HCT116 (cell line): ENCODE results near the gene TAGLN2. TPM values are rescaled to one million over a fixed set of nuclear protein-coding genes. Genes with fewer than 3 reads are reported as not detected.

Experiments
- ATAC-seq: fragments of 200-7000 bp; cut with Tn5 transposase; 2 replicates; pipeline ENCODE4 v1.9.1; 2020; ENCODE audit warnings: mild to moderate bottlenecking, moderate library complexity
- BruUV-seq: library from RNA; stranded (reverse); fragments of 400-500 nt; replicated peaks from 2 replicates; lab custom pipeline; 2021; lab: Mats Ljungman, UMichigan
- CTCF ChIA-PET: fragments of 300-600 bp; sonication (Branson Sonifier 250); formaldehyde crosslinking; loops from one replicate; lab custom pipeline; 2021; ENCODE audit warnings: antibody characterized with exemption; lab: Charles Lee
- POLR2A ChIA-PET: fragments of 300-600, 350-600 bp; sonication (Branson Sonifier 250); formaldehyde crosslinking; loops from one replicate; lab custom pipeline; 2021; ENCODE audit warnings: antibody characterized with exemption; lab: Charles Lee
- RAD21 ChIA-PET, 2 experiments: fragments of 300-600 bp; sonication (Branson Sonifier 250); formaldehyde crosslinking; loops; one replicate each; lab custom pipeline; 2023; ENCODE audit warnings: low total read pairs in 2 of 2; ENCODE audit not compliant: uncharacterized antibody in 2 of 2, unreplicated experiment in 2 of 2, low non-redundant PET in 1 of 2; lab: Charles Lee
- DNase-seq: peaks from one replicate; pipeline ENCODE4 v3.0.0-alpha.2; 2010; ENCODE audit warnings: low read depth, low spot score
- H2AFZ ChIP-seq: fragments of 200-600 bp; shearing (Covaris generic), sonication (generic); 2 replicates; pipeline ENCODE4 v1.6.1; 2017; ENCODE audit warnings: low read depth, mixed run types, mixed read lengths, antibody characterized with exemption, low read length; ENCODE audit not compliant: poor library complexity, severe bottlenecking
- H3K27ac ChIP-seq: 2 replicates; pipeline ENCODE4 v1.5.1; 2012; ENCODE audit warnings: low read depth, low read length
- H3K27me3 ChIP-seq: fragments of 200-600 bp; sonication (generic); 2 replicates; pipeline ENCODE4 v1.6.1; 2016; ENCODE audit warnings: mixed run types, low read length, mixed read lengths; ENCODE audit not compliant: insufficient read depth
- H3K36me3 ChIP-seq, 2 experiments: fragments of 200-500 bp in 1 of 2; fragments of 200-600 bp in 1 of 2; sonication (Bioruptor generic) in 1 of 2; sonication (generic) in 1 of 2; 2 replicates each; pipeline versions ENCODE4 v1.5.1 to v1.6.1; 2014 to 2016; ENCODE audit warnings: low read length in 2 of 2, inconsistent platforms in 1 of 2, mixed read lengths in 1 of 2, mixed run types in 1 of 2; ENCODE audit not compliant: insufficient read depth in 2 of 2, control insufficient read depth in 1 of 2
- H3K4me1 ChIP-seq, 2 experiments: fragments of 200-600 bp in 1 of 2; sonication (generic) in 1 of 2; 2 replicates each; pipeline versions ENCODE4 v1.5.1 to v1.6.1; 2012 to 2017; ENCODE audit warnings: low read length in 2 of 2, inconsistent platforms in 1 of 2, mild to moderate bottlenecking in 1 of 2, mixed read lengths in 1 of 2, mixed run types in 1 of 2, moderate library complexity in 1 of 2; ENCODE audit not compliant: insufficient read depth in 2 of 2, control insufficient read depth in 1 of 2
- H3K4me2 ChIP-seq: fragments of 200-600 bp; sonication (generic); 2 replicates; pipeline ENCODE4 v1.6.1; 2017; ENCODE audit warnings: mixed run types, low read length, mixed read lengths
- H3K4me3 ChIP-seq, 2 experiments: fragments of 200-600 bp in 1 of 2; sonication (generic) in 1 of 2; replicated peaks in 1 of 2; 2 replicates each; pipeline ENCODE4 v1.5.1; 2011 to 2016; ENCODE audit warnings: low read length in 2 of 2, control low read depth in 1 of 2, low read depth in 1 of 2, mild to moderate bottlenecking in 1 of 2, mixed read lengths in 1 of 2, mixed run types in 1 of 2
- H3K79me2 ChIP-seq: fragments of 200-600 bp; sonication (generic); 2 replicates; pipeline ENCODE4 v1.6.1; 2017; ENCODE audit warnings: mild to moderate bottlenecking, mixed run types, low read length, moderate library complexity, mixed read lengths; ENCODE audit not compliant: insufficient read depth
- H3K9ac ChIP-seq: fragments of 200-600 bp; sonication (generic); 2 replicates; pipeline ENCODE4 v1.6.1; 2016; ENCODE audit warnings: low read length, mixed read lengths
- H3K9me2 ChIP-seq: fragments of 200-600 bp; sonication (generic), shearing (Covaris generic); 2 replicates; pipeline ENCODE4 v1.6.1; 2017; ENCODE audit warnings: mixed run types, mild to moderate bottlenecking, moderate library complexity; ENCODE audit not compliant: insufficient read depth
- H3K9me3 ChIP-seq, 2 experiments: fragments of 200-500 bp in 1 of 2; fragments of 200-600 bp in 1 of 2; sonication (Bioruptor generic) in 1 of 2; sonication (generic) in 1 of 2; 2 replicates each; pipeline ENCODE4 v1.6.1; 2014 to 2017; ENCODE audit warnings: low read length in 2 of 2, mixed read lengths in 2 of 2, inconsistent platforms in 1 of 2, low read depth in 1 of 2, mild to moderate bottlenecking in 1 of 2, mixed run types in 1 of 2, moderate library complexity in 1 of 2; ENCODE audit not compliant: control insufficient read depth in 1 of 2, insufficient read depth in 1 of 2
- H4K20me1 ChIP-seq: fragments of 200-600 bp; sonication (generic), shearing (Covaris generic); 2 replicates; pipeline ENCODE4 v1.6.1; 2017; ENCODE audit warnings: mixed run types, mild to moderate bottlenecking, moderate library complexity; ENCODE audit not compliant: insufficient read depth
- EGR1 ChIP-seq: IDR thresholded peaks from 2 replicates; pipeline ENCODE4 v1.6.1; 2012; ENCODE audit warnings: low read depth
- ELF1 ChIP-seq: IDR thresholded peaks from 2 replicates; pipeline ENCODE4 v1.6.1; 2012; ENCODE audit warnings: low read depth, borderline replicate concordance
- EZH2 ChIP-seq: fragments of 200-600 bp; sonication (generic); IDR thresholded peaks from 2 replicates; pipeline ENCODE4 v1.6.1; 2017; ENCODE audit warnings: antibody characterized with exemption, mixed run types
- EZH2phosphoT487 ChIP-seq: fragments of 200-600 bp; IDR thresholded peaks from 2 replicates; pipeline ENCODE4 v1.6.1; 2018; ENCODE audit warnings: antibody characterized with exemption, borderline replicate concordance
- FOSL1 ChIP-seq: IDR thresholded peaks from 2 replicates; pipeline ENCODE4 v1.6.1; 2012; ENCODE audit warnings: low read depth
- JUND ChIP-seq: IDR thresholded peaks from 2 replicates; pipeline ENCODE4 v1.6.1; 2012
- SP1 ChIP-seq: IDR thresholded peaks from 2 replicates; pipeline ENCODE4 v1.6.1; 2012; ENCODE audit warnings: low read depth
- SRF ChIP-seq: IDR thresholded peaks from 2 replicates; pipeline ENCODE4 v1.6.1; 2012; ENCODE audit warnings: low read depth
- TCF7L2 ChIP-seq: IDR thresholded peaks from 2 replicates; pipeline ENCODE4 v1.7.0; 2011; ENCODE audit warnings: borderline replicate concordance, inconsistent platforms; ENCODE audit not compliant: insufficient read depth, insufficient read length; ENCODE audit errors: extremely low read depth
- ZFX ChIP-seq: fragments of 450-650 bp; IDR thresholded peaks from 2 replicates; pipeline ENCODE4 v1.6.1; 2017
- intact Hi-C: fragments of 100-400 bp; cut with micrococcal nuclease; formaldehyde crosslinking; loops from 2 replicates; pipeline ENCODE4 v1.10.0; 2022
- total RNA-seq: library from RNA; stranded (reverse); gene quantifications from one replicate; pipeline ENCODE4 v1.2.1, GENCODE V29; 2021; ENCODE audit not compliant: unreplicated experiment
- TF ChIP-seq, protein P1 (sequence below), 3 experiments: fragments of 200-600 bp in 1 of 3; sonication (generic) in 1 of 3; IDR thresholded peaks in 2 of 3; conservative IDR thresholded peaks in 1 of 3; 2 replicates each; pipeline ENCODE4 v1.5.1; 2012 to 2017; ENCODE audit warnings: low read depth in 2 of 3, low read length in 2 of 3, antibody characterized with exemption in 1 of 3, borderline replicate concordance in 1 of 3, control low read depth in 1 of 3, mild to moderate bottlenecking in 1 of 3, mixed read lengths in 1 of 3, mixed run types in 1 of 3, moderate library complexity in 1 of 3; ENCODE audit not compliant: insufficient read depth in 1 of 3
- TF ChIP-seq, protein P2 (sequence below): IDR thresholded peaks from 2 replicates; pipeline ENCODE4 v1.6.1; 2012
- TF ChIP-seq, protein P3 (sequence below): IDR thresholded peaks from 2 replicates; pipeline ENCODE4 v1.6.1; 2011; ENCODE audit warnings: mild to moderate bottlenecking, low read length, moderate library complexity; ENCODE audit not compliant: insufficient replicate concordance; ENCODE audit errors: extremely low read depth
- TF ChIP-seq, protein P4 (sequence below): IDR thresholded peaks from 2 replicates; pipeline ENCODE4 v1.6.1; 2012
- TF ChIP-seq, protein P5 (sequence below): IDR thresholded peaks from 2 replicates; pipeline ENCODE4 v1.6.1; 2012; ENCODE audit warnings: low read depth

Gene TAGLN2
- total RNA-seq, 1 experiment from 2014 or later, result 127 TPM

DNA sequence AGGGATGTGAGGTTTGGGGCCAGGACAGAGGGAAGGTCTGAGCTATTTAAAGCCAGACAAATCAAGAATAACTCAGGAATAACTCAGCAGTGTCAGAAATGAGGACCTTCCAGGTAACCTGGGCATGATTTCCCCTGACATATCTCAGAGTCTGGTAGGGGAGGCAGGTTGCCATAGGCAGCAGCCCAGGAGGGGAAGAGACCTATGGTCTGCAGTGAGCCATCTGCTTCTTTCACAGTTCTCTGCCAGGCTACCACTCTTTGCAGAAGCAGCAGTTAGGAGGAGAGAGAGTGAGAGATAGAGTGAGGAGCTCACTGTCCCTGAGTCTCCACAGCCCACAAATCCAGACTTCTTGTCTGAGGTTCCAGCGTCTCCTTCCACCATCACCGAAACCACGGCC, 56.5 kb downstream of the TAGLN2 start:
- TF ChIP-seq ELF1, result no peak
- TF ChIP-seq, protein P1, sequence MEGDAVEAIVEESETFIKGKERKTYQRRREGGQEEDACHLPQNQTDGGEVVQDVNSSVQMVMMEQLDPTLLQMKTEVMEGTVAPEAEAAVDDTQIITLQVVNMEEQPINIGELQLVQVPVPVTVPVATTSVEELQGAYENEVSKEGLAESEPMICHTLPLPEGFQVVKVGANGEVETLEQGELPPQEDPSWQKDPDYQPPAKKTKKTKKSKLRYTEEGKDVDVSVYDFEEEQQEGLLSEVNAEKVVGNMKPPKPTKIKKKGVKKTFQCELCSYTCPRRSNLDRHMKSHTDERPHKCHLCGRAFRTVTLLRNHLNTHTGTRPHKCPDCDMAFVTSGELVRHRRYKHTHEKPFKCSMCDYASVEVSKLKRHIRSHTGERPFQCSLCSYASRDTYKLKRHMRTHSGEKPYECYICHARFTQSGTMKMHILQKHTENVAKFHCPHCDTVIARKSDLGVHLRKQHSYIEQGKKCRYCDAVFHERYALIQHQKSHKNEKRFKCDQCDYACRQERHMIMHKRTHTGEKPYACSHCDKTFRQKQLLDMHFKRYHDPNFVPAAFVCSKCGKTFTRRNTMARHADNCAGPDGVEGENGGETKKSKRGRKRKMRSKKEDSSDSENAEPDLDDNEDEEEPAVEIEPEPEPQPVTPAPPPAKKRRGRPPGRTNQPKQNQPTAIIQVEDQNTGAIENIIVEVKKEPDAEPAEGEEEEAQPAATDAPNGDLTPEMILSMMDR (IDR thresholded peaks at IDR 0.05 in 2 of 3, conservative IDR thresholded peaks at IDR 0.05 in 1 of 3; ENCODE audit: borderline replicate concordance in 1 of 3, insufficient read depth in 1 of 3, low read depth in 2 of 3, low read length in 2 of 3), result no peak
- TF ChIP-seq TCF7L2, result no peak
- TF ChIP-seq, protein P2, sequence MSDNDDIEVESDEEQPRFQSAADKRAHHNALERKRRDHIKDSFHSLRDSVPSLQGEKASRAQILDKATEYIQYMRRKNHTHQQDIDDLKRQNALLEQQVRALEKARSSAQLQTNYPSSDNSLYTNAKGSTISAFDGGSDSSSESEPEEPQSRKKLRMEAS, result no peak
- TF ChIP-seq SP1, result no peak
- TF ChIP-seq, protein P3, sequence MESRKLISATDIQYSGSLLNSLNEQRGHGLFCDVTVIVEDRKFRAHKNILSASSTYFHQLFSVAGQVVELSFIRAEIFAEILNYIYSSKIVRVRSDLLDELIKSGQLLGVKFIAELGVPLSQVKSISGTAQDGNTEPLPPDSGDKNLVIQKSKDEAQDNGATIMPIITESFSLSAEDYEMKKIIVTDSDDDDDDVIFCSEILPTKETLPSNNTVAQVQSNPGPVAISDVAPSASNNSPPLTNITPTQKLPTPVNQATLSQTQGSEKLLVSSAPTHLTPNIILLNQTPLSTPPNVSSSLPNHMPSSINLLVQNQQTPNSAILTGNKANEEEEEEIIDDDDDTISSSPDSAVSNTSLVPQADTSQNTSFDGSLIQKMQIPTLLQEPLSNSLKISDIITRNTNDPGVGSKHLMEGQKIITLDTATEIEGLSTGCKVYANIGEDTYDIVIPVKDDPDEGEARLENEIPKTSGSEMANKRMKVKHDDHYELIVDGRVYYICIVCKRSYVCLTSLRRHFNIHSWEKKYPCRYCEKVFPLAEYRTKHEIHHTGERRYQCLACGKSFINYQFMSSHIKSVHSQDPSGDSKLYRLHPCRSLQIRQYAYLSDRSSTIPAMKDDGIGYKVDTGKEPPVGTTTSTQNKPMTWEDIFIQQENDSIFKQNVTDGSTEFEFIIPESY, result no peak
- no peak for TF ChIP-seq FOSL1
- no peak for TF ChIP-seq SRF
- no peak for TF ChIP-seq ZFX
- TF ChIP-seq, protein P4, sequence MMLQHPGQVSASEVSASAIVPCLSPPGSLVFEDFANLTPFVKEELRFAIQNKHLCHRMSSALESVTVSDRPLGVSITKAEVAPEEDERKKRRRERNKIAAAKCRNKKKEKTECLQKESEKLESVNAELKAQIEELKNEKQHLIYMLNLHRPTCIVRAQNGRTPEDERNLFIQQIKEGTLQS, result no peak
- no peak for TF ChIP-seq JUND
- TF ChIP-seq, protein P5, sequence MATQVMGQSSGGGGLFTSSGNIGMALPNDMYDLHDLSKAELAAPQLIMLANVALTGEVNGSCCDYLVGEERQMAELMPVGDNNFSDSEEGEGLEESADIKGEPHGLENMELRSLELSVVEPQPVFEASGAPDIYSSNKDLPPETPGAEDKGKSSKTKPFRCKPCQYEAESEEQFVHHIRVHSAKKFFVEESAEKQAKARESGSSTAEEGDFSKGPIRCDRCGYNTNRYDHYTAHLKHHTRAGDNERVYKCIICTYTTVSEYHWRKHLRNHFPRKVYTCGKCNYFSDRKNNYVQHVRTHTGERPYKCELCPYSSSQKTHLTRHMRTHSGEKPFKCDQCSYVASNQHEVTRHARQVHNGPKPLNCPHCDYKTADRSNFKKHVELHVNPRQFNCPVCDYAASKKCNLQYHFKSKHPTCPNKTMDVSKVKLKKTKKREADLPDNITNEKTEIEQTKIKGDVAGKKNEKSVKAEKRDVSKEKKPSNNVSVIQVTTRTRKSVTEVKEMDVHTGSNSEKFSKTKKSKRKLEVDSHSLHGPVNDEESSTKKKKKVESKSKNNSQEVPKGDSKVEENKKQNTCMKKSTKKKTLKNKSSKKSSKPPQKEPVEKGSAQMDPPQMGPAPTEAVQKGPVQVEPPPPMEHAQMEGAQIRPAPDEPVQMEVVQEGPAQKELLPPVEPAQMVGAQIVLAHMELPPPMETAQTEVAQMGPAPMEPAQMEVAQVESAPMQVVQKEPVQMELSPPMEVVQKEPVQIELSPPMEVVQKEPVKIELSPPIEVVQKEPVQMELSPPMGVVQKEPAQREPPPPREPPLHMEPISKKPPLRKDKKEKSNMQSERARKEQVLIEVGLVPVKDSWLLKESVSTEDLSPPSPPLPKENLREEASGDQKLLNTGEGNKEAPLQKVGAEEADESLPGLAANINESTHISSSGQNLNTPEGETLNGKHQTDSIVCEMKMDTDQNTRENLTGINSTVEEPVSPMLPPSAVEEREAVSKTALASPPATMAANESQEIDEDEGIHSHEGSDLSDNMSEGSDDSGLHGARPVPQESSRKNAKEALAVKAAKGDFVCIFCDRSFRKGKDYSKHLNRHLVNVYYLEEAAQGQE, result no peak
- TF ChIP-seq EZH2, result no peak
- no peak for TF ChIP-seq EZH2phosphoT487
- TF ChIP-seq EGR1, result no peak
- H3K9me2 ChIP-seq, result no peaks in the 10 kb centered on the region
- ATAC-seq, result peak; percentile 36
- H3K4me3 ChIP-seq, result peak overlapping the region in 1 of 2 experiments; percentile 24; a peak in 1 of 4 replicates
- peak overlapping the region; percentile 27 for H3K9ac ChIP-seq
- BruUV-seq, result no TSS peak
- H3K4me2 ChIP-seq, result peak overlapping the region; percentile 60
- peak overlapping the region; percentile 19 for H2AFZ ChIP-seq
- peaks cover 29 to 57% of the 10 kb centered on the region in 2 experiments for H3K4me1 ChIP-seq
- ChIA-PET RAD21 (no interaction called here), CTCF (interaction anchor here (0.9 to 1.2 kb wide), 3 partner anchors 70 to 88 kb away, joined by 3 to 4 read pairs (median 3); partner anchors contain the start of gene DUSP23), POLR2A (interaction anchor here (0.9 to 1.5 kb wide), 3 partner anchors 13 to 21 kb away, joined by 3 to 5 read pairs (median 3); no protein-coding TSS in a partner anchor)
- H3K9me3 ChIP-seq, result no peaks in the 10 kb centered on the region
- H3K36me3 ChIP-seq, result no peaks in the 10 kb centered on the region
- no peak for DNase-seq
- no peaks in the 10 kb centered on the region for H3K79me2 ChIP-seq
- no peak overlapping the region for H3K27ac ChIP-seq
- no peaks in the 10 kb centered on the region; the same call in 1 of the 2 replicates for H3K27me3 ChIP-seq
- H4K20me1 ChIP-seq, result no peaks in the 10 kb centered on the region
- intact Hi-C loops, result no loop called here
